ENCODE measurements around the gene SBNO2.
A peak's percentile ranks its signal among the peaks of the same experiment; 100 is the strongest.

Gene SBNO2

GRCh38 chr19:1105873-1106840 is 67.9 kb downstream of the SBNO2 start:
- DNase-seq (ENCODE audit: low spot score): no peak

- DNase-seq (ENCODE audit: low spot score): no peak
These were observed 68.8 kb downstream of the SBNO2 start for GRCh38 chr19:1105008-1105872.

DNA sequence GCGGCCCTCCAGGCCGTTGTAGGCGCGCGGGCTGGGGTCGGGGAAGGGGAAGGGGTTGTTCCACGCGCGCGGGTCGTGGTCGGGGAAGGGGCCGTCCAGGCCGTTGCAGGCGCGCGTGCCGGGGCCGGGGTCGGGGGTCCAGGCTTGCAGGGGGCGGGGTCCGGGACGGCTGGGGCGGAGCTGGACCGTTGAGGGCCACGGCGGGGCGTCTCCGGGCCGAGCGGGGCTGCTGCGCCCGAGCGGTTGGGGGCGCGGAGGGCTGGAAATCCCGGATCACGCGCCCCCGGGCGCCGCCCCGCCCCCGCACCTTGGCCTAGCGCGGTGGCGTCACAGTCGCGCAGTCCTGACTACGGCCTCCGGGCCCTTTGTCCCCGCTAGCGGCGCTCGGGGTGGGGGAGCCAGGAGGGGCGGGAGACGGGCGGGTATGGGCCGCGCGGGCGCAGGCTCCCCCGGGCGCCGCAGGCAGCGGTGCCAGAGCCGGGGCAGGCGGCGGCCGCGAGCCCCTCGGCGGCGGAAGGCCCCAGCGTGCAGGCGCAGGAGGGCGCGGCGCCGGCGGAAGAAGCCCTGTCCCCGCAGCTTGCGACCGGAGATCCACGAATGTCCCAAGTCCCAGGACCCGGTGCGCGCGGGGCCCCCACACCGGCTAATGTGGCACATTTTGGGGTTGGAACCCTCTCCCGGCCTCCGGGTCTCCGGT is 69.6 kb downstream of the SBNO2 start:
- DNase-seq (ENCODE audit: low spot score): peak; percentile 58

DNA sequence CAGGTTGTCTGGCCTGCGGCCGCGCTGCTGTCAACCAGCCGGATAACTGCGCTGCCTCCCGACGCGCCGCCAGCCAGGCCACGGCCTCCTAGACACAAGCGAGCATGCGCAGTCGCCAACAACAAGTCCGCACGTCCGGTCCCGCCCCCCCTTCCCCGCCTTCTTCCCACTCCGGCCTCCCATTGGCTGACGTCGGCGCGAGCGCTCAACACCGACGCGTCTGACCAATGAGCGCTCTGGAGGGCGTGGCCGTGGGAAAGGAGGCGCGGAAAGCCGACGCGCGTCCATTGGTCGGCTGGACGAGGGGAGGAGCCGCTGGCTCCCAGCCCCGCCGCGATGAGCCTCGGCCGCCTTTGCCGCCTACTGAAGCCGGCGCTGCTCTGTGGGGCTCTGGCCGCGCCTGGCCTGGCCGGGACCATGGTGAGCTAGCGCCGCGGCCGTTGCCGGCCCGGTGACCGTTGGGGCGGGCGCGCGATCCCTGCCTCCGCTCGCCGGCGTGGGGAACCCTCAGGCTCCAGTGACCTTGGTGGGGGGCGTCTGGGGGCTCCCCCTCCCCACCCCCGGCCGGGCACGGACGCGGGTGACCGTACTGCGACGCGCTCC is 70.3 kb downstream of the SBNO2 start, which contains the start of gene GPX4:
TSS of gene GPX4 (plus strand) at position 287 of the 603 bp plus-strand sequence. CDS start at position 337, 50 bp downstream.
- peak; percentile 98 for DNase-seq (ENCODE audit: low spot score)

DNA sequence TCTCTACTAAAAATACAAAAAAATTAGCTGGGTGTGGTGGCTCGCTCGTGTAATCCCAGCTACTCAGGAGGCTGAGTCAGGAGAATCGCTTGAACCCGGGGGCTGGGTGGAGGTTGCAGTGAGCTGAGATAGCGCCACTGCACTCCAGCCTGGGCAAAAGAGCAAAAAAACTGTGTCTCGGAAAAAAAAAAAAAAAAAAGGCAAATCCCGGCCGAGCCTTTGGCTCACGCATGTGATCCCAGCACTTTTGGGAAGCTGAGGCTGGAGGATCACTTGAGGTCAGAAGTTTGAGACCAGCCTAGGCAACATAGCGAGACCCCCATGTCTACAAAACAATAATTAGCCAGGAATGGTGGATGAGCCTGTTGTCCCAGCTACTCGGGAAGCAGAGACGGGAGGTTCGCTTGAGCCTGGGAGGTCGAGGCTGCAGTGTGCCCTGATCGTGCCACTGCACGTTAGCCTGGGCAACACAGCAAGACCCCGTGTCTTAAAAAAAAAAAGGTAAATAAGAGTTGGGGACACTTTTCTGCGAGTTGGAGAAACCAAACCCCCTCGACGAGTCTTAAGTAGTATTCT is 70.8 kb downstream of the SBNO2 start:
- DNase-seq (ENCODE audit: low spot score): no peak

GRCh38 chr19:1102407-1103131 is 71.5 kb downstream of the SBNO2 start:
- DNase-seq (ENCODE audit: low spot score): peak; percentile 82

DNA sequence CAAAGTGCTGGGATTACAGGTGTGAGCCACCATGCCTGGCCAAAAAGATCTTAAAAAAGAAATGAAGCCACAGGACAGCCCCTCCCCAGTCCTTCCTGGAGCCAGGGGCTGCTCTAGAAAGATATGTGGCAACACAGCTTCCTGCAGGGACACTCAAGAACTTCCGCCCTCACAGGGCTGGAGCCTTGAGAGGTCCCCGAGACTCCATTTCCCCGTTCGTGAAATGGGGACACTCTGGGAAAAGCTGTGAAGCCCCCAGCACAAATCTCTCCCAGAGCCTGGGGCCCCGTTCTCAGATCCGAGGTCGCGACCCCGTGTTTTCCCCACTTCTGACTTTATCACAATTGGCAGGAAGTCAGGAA is 72.8 kb downstream of the SBNO2 start:
- no peak for DNase-seq (ENCODE audit: low spot score)

DNA sequence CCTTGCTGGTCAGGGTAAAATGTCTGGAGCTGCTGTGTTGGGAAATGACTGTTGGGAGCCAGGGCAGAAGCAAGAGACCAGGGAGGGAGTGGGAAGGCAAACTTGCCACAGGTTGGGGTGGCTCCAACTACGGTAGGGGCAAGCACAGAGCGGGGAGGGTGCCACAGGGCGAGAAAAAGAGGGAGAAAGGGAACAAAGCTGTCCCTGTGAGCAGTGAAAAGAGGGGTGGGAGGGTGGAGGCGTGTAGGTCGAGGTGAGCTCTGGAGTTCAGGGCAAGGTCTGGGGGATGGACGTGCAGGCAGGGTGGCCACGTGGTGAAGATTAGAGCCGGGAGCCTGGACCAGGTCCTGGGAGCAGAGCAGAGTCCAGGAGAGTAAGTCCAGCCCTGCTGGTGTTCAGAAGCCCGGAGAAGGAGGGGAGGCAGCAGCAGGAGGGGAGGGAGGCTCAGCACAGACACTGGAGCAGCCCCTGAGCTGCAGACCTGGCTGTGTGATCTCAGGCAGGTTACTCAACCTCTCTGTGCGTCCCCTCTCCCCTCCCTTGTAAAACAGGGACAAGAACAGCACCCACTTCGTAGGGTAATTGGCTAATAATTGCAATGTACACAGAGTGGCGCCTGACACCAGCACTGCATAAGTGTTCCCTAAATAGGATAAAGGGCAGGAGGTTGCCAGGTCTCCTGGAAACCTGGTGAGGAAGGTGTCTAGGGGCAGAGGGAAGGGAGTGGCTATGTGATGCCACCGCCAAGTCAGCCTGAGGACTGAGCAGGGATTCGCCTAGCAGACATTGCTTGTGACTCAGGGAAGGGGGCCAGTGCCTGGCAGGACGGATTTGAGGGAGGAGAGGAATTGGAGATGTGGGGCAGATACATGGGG is 75.7 kb downstream of the SBNO2 start:
- no peak for DNase-seq (ENCODE audit: low spot score)

DNA sequence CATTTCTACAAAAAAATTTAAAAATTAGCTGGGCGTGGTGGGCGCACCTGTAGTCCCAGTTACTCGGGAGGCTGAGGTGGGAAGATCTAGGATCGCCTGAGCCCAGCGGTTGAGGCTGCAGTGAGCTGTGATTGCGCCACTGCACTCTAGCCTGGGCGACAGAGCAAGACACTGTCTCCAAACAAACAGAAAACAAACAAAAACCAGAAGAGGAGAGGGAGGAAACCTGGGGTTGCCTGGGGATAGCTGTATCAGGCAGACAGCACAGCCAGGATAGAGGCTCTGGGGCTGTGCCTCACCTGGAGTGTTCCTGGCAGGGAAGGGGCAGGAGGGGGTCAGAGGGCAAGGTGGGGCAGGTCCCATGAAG is 76.3 kb downstream of the SBNO2 start:
- no peak for DNase-seq (ENCODE audit: low spot score)

DNA sequence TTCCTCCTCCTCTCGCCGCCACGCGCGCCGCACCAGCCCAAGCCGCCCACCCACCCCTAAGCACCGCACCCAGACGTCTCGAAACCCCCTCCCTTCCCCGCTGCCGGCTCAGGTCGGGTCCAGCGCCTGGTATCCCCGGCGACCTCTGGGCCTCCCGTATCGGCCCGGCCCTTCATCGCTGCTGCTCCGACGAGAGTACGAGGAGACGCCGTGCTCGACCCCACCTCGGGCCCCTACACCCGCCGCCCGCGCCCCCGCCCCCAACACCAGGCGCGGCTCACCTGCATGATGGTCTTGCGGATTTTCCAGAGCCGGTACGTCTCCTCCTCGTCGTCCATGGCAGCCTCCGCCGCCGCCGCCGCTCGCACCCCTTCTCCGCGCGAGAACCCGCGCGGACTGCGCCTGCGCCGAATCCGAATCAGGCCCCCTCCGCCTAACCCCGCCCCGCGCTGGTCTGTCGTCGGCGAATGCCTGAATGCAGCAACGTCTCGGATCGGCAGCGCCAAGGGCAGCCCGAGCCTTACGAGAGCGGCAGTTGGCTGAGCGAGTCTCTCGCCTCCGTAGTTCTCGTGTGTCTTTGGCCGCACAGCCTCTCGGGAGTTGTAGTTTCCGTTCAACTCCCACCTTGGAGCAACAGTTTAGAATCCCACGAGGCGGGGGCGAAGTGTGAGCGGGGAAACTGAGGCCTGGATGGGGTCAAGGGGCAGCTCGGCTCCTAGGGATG is 78.9 kb downstream of the SBNO2 start, which contains the start of gene POLR2E:
TSS of gene POLR2E (minus strand) at position 398 of the 724 bp plus-strand sequence. CDS start at position 338, 60 bp downstream.
- peak; percentile 99 for DNase-seq (ENCODE audit: low spot score)

- no peak for DNase-seq (ENCODE audit: low spot score)
These were observed 79.5 kb downstream of the SBNO2 start for GRCh38 chr19:1094655-1094977.

GRCh38 chr19:1093811-1094553 is 80.1 kb downstream of the SBNO2 start:
- no peak for DNase-seq (ENCODE audit: low spot score)

- no peak for DNase-seq (ENCODE audit: low spot score)
These were observed 80.7 kb downstream of the SBNO2 start for GRCh38 chr19:1093330-1093729.

GRCh38 chr19:1091544-1092175 is 82.4 kb downstream of the SBNO2 start:
- no peak for DNase-seq (ENCODE audit: low spot score)

- DNase-seq (ENCODE audit: low spot score): no peak
These were observed 83.1 kb downstream of the SBNO2 start for GRCh38 chr19:1090731-1091543.

- DNase-seq (ENCODE audit: low spot score): no peak
These were observed 84.2 kb downstream of the SBNO2 start for GRCh38 chr19:1089891-1090290.

Data from AG08395 (cell line).